BJ (cell line): ENCODE measurements around the gene MAP1LC3B. TPM values are rescaled to one million over a fixed set of nuclear protein-coding genes. Genes with fewer than 3 reads are reported as not detected.

Experiments used
- CTCF ChIA-PET: fragments of 350-600 bp; formaldehyde crosslinking; extraction: SDS; loops from one replicate; lab custom pipeline; 2021; ENCODE audit warnings: antibody characterized with exemption, inconsistent platforms; lab: Yijun Ruan, JAX
- POLR2A ChIA-PET: fragments of 300-600 bp; sonication (Branson Sonifier 250); formaldehyde crosslinking; extraction: SDS; loops from one replicate; lab custom pipeline; 2021; ENCODE audit warnings: antibody characterized with exemption; lab: Charles Lee
- DNase-seq: peaks from one replicate; pipeline ENCODE4 v3.0.0-alpha.2; 2011; ENCODE audit warnings: low read depth
- H3K27me3 ChIP-seq: 2 replicates; pipeline ENCODE4 v1.6.0; 2011; ENCODE audit warnings: low read length; ENCODE audit not compliant: control insufficient read depth, insufficient read depth
- H3K36me3 ChIP-seq: 2 replicates; pipeline ENCODE4 v1.5.1; 2011; ENCODE audit warnings: low read length; ENCODE audit not compliant: control insufficient read depth, insufficient read depth
- H3K4me3 ChIP-seq: 2 replicates; pipeline ENCODE4 v1.5.1; 2011; ENCODE audit warnings: low read depth, mild to moderate bottlenecking, control low read depth, low read length
- polyA plus RNA-seq: library from polyadenylated mRNA; depleted of rRNA; stranded (reverse); fragments of >200 nt; gene quantifications from 2 replicates; pipeline ENCODE4 v1.2.3, GENCODE V29; 2011
- TF ChIP-seq, protein P1 (sequence below): IDR thresholded peaks from 2 replicates; pipeline ENCODE4 v1.5.1; 2011; ENCODE audit warnings: low read depth, mild to moderate bottlenecking, control low read depth, inconsistent platforms, low read length, moderate library complexity; ENCODE audit not compliant: insufficient read depth

MAP1LC3B gene
- polyA plus RNA-seq, 1 experiment = 29.0 TPM

DNA sequence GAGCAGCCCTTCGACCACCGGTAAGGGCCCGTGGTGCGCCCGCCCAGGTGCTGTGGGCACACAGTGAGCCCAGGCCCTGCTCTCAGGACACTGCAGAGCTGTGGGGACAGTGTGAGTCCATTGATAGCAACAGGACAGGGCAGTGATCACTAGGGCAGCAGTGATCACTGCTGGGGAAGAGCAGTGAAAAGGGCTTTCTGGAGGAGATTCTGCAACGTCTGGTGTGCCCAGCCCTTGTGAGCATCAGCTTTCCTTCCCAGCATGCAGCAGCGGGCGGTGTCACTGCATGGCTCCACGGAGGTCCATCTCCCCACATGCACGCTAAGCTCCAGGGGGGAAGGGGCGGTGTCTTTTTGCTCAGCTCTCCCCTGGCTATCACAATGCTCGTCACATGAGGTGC lies 32.1 kb downstream of the MAP1LC3B start:
- no peak overlapping the region for H3K4me3 ChIP-seq
- ChIA-PET CTCF (interaction anchor here (1.1 to 1.8 kb wide), 3 partner anchors 11 to 212 kb away, joined by 3 to 5 read pairs (median 3); no protein-coding TSS in a partner anchor), POLR2A (no interaction called here)
- no peak for DNase-seq
- H3K36me3 ChIP-seq = peaks cover 7% of the 10 kb centered on the region
- H3K27me3 ChIP-seq = no peaks in the 10 kb centered on the region
- TF ChIP-seq, protein P1, sequence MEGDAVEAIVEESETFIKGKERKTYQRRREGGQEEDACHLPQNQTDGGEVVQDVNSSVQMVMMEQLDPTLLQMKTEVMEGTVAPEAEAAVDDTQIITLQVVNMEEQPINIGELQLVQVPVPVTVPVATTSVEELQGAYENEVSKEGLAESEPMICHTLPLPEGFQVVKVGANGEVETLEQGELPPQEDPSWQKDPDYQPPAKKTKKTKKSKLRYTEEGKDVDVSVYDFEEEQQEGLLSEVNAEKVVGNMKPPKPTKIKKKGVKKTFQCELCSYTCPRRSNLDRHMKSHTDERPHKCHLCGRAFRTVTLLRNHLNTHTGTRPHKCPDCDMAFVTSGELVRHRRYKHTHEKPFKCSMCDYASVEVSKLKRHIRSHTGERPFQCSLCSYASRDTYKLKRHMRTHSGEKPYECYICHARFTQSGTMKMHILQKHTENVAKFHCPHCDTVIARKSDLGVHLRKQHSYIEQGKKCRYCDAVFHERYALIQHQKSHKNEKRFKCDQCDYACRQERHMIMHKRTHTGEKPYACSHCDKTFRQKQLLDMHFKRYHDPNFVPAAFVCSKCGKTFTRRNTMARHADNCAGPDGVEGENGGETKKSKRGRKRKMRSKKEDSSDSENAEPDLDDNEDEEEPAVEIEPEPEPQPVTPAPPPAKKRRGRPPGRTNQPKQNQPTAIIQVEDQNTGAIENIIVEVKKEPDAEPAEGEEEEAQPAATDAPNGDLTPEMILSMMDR = no peak

DNA sequence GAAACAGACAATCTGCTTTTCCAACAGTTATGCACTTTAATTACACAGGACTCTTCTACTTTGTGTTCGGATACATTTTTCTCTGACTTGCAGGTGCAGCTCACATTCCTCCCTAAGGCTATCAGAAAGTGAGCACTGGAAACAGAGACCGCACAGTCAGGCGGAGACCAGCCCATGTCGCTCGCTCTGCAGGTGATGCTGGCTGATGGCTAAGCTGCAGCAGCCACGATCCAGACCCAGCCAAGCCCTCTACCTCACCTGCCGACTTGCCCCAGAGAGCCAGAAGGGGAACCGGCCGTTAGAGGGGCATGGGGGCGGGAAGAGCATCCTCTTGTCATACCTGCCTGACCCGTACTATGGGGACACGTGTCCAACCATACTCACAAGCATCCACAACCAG lies 33.8 kb downstream of the MAP1LC3B start:
- TF ChIP-seq, protein P1 = no peak
- ChIA-PET CTCF (interaction anchor here (1.0 kb wide), 1 partner anchor 210 kb away, joined by 4 read pairs; no protein-coding TSS in a partner anchor), POLR2A (no interaction called here)
- H3K4me3 ChIP-seq = no peak overlapping the region
- peaks cover 7% of the 10 kb centered on the region for H3K36me3 ChIP-seq
- DNase-seq = no peak
- no peaks in the 10 kb centered on the region for H3K27me3 ChIP-seq

DNA sequence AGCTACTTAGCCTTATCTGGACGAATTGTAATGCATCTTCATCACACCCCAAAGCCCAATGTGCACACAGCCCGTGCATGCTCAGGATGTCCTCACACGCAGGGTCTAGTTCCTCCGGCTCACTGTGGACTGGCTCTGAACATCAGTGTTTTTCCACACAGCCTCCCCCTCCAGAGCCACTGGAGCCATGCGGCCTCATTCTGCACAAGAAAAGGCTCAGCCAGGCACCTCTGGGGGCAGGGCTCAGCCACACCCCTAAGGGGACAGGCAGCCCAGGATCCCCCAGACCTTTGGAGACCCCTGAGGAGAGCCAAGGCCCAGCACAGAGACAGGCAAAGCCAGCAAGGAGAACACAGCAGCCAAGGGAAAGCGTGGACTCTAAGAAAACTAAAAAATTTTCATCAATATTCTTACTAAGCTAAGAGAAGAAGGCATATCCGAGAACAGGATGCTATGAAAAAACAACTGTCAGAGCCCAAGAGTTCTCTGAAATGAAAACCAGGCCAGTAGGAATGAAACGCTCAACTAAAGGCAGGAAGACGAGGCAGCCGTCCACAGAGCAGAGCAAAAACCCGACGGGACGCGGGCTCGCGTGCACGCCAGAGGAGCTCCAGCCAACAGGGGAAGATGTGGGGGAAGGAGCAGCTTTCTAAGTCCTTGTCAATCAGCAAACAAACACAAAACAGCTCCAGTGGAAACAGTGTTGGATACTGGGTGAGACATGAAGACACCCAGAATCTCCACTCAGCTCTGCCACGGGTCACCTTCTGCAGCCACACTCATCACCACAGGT lies 34.5 kb downstream of the MAP1LC3B start:
- H3K27me3 ChIP-seq = no peaks in the 10 kb centered on the region
- CTCF ChIA-PET = interaction anchor here (1.3 to 1.4 kb wide), 2 partner anchors 10 to 210 kb away, joined by 4 read pairs; no protein-coding TSS in a partner anchor
- TF ChIP-seq, protein P1 = no peak
- H3K36me3 ChIP-seq = peaks cover 7% of the 10 kb centered on the region
- POLR2A ChIA-PET = no interaction called here
- no peak for DNase-seq
- H3K4me3 ChIP-seq = no peak overlapping the region

DNA sequence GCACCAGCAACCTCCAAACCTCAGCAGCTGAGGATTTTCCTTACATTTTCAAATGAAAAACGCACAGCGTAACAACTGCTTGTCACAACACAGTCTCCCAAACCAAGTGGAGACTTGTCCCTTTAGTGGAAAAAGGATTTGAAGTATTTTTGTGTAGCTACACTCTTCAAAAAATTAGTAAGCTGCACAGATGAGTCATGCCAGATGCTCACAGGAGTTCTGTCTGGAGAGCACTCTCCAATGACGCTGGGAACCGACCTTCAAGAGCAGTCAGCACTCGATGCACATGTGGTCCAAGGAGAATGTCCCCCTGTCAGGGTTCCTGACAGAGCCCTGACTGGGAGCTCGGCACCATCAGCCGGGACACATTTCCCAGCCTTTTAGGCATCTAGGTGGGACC lies 39.8 kb downstream of the MAP1LC3B start:
- POLR2A ChIA-PET = no interaction called here
- Histone ChIP-seq H3K4me3 (no peak overlapping the region), H3K36me3 (peaks cover 1% of the 10 kb centered on the region; the same call in 1 of the 2 replicates), H3K27me3 (no peaks in the 10 kb centered on the region)
- TF ChIP-seq, protein P1 = no peak
- CTCF ChIA-PET = interaction anchor here (1.4 to 1.6 kb wide), 3 partner anchors 11 to 204 kb away, joined by 4 to 9 read pairs (median 6); no protein-coding TSS in a partner anchor
- peak; percentile 47 for DNase-seq

DNA sequence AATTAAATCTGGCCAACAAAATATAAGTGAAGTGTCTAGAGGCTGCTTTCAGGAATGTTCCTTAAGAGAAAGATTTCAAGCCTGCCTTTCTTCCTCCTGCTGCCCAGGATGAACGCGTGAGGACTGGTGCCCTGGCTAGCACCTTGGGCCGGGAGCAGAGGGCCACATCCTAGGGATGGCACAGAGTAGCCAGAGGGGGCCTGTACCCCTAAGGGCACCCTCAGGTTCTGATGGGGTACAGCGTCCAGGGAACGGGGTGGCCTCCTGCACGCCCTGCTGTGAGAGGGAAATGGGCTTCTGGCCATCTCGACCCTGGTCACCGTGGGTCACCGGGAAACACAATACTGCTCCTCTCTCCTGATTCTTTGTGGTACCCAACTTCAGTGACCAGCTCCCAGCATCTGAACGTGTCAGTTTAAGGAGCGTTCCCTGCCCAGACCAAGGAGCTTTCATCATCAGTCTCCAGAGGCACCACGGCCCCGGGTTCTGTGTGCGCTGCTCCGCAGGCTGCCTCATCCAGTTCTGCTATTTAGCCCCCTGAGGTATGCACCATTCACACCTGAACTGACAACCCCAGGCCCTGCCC lies 40.3 kb downstream of the MAP1LC3B start:
- DNase-seq = no peak
- ChIA-PET CTCF (interaction anchor here (1.6 kb wide), 2 partner anchors 12 to 15 kb away, joined by 6 to 9 read pairs; no protein-coding TSS in a partner anchor), POLR2A (no interaction called here)
- TF ChIP-seq, protein P1 = no peak
- no peaks in the 10 kb centered on the region for H3K36me3 ChIP-seq
- H3K4me3 ChIP-seq = no peak overlapping the region
- no peaks in the 10 kb centered on the region for H3K27me3 ChIP-seq
